HG03025 (cell line): ENCODE measurements around the gene USP50.
"Not testable (repeated sequence)": the region's sequence is repeated elsewhere in the genome, so short reads cannot be mapped to it uniquely, and the experiment has no call there.

Experiments
- ATAC-seq: cut with Tn5 transposase; IDR thresholded peaks from one replicate; pipeline ENCODE4 v1.9.1; 2021; ENCODE audit warnings: mild to moderate bottlenecking, moderate library complexity; ENCODE audit not compliant: unreplicated experiment, low FRiP score

Gene USP50

GRCh38 chr15:50506121-50506520 lies 40.3 kb downstream of the USP50 start:
- no peak for ATAC-seq

DNA sequence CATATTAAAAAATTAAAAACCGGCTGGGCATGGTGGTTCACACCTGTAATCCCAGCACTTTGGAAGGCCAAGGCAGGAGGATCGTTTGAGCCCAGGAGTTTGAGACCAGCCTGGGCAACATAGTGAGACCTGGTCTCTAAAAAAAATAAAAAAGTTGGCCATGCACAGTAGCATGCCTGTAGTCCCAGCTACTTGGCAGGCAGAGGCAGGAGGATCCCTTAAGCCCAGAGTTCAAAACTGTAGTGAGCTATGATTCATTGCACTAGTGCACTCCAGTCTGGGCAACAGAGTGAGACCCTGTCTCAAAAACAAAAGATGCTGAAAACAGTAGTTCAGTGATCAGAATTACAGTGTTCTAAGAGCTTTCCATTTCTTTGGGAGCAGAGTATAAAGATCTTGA lies 40.8 kb downstream of the USP50 start:
- not testable (repeated sequence) for ATAC-seq

- no peak for ATAC-seq
Measured at GRCh38 chr15:50503144-50503543, 43.3 kb downstream of the USP50 start.

DNA sequence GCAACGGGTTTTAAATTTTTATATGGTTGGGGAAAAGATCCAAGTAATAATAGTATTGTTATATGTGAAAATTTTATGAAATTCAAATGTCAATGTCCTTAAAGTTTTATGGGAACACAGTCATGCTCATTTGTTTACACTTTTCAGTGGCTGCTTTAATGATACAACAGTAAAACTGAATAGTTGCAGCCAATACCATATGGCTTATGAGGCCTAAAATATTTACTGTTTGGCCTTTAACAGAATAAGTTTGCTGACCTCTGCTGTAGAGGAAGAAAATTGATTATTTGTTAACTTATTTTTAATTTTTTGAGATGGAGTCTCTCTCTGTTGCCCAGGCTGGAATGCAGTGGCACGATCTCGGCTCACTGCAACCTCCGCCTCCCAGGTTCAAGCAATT lies 44.7 kb downstream of the USP50 start:
- no peak for ATAC-seq

GRCh38 chr15:50500352-50500751 lies 46.1 kb downstream of the USP50 start:
- ATAC-seq = no peak

DNA sequence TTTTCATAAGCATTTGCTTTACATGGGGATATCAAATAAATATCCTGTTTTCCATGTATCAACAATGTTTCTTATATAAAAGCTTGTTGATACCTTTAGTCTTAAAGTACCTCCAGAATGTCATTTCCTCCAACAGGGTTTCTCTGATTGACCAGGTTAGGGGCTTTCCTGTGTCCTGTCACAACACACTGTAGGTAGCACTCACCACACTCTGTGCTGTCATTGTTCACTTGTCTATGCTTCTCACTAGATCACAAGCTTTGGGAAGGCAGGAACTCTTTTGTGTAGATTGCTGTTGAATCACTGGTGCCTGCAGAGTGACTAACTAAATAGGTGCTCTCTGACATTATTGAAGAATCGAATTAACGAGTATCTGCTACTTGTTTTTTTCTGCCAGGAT lies 49.8 kb downstream of the USP50 start:
- ATAC-seq = no peak

DNA sequence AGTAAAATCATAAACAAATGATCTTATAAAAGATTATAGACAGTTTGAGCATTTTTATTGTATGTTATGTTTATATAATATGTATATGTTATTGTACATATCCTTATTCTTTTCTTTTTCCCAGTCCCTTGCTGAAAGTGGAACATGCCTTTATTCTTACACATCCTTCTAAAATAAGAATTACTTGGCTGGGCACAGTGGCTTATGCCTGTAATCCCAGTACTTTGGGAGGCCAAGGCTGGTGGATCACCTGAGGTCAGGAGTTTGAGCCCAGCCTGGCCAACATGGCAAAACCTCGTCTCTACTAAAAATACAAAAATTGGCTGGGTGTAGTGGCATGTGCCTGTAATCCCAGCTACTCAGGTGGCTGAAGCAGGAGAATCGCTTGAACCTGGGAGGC lies 51.9 kb downstream of the USP50 start:
- not testable (repeated sequence) for ATAC-seq

DNA sequence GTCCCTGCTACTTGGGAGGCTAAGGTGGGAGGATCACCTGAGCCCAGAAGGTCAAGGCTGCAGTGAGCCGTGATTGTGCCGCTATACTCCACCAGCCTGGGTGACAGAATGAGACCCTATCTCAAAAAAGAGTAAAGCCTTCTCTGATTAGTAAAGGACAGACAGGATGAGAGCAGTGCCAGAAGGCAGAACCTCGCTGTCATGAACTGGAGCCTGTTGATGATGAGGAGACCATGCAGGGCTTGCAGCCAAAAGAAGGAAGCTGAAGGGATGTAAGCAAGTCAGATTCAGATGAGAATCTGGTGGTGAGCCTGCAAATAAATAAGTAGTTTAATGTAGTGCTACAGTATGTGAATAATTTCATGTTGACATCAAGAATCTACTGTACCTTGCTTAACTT lies 52.8 kb downstream of the USP50 start:
- ATAC-seq = no peak

GRCh38 chr15:50487287-50487686 lies 59.2 kb downstream of the USP50 start:
- ATAC-seq = no peak

DNA sequence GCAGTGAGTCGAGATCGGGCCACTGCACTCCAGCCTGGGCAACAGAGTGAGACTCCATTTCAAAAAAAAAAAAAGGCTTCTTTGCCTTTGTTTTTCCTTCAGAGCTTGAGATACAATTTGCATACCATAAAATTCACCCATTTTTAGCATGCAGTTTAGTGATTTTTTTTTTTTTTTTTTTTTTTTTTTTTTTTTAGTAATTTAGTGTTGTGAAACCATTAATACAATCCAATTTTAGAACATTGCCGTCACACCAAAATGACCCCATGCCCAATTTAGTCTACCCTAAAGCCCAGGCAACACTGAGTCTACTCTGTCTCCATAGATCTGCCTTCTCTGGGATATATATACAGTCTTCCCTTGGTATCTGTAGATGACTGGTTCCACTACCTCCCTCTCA lies 61.1 kb downstream of the USP50 start:
- ATAC-seq = no peak

DNA sequence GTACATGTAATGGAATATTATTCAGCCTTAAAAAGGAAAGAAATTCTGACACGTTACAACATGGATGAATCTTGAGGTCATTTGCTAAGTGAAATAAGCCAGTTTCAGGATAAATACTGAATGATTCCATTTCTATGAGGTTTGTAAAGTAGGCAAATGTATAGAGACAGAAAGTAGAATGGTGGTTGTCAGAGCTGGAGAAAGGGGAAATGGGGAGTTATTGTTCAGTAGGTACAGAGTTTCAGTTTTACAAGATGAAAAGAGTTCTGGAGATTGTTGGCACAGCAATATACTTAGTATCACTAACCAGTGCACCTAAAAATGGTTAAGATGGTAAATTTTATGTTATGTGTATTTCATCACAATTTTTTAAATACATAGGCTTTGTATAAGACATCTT lies 61.7 kb downstream of the USP50 start:
- ATAC-seq = no peak

GRCh38 chr15:50476143-50476542 lies 70.3 kb downstream of the USP50 start:
- no peak for ATAC-seq

GRCh38 chr15:50471072-50471471 lies 75.4 kb downstream of the USP50 start:
- ATAC-seq = no peak

DNA sequence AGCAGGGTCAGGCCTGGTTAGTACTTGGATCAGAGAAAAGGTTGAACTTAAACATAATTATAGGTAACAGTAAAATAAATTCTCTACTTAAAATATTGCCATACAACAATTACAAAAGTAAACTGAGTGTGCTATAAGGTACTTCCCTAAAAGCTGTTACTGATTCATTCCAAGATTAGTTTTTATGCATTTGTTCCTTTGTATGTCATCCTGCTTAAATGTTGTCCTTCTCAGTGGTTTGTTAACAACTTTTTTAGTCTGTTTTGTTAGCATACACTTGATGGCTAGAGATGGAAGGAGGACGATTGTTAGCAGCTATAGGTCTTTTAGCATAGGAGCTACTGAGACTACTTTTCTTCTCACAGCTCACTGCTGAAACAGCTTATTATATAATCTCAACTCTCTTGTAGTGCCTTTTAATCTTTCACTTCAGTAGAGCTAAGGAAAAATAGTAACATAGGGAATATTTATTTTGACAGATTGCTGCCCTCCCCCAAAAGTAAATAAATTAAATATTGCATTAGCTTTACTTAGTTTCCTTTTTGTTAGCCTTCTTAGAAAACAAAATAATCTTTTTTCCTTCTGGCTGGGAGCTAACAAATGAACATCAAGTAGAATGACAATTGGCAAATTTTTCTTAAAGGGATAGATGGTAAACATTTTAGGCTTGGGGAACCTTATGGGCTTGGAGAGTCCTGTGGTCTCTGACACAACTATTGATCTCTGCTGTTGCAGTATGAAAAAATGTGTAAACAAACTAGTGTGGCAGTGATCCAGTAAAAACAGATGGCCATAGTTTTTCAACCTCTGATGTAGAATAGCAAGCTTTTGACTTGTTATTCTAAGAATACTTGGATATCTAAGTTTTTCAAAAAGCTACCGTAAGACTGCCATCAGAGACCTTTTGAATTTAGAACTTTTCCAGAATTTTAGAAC lies 82.8 kb downstream of the USP50 start:
- no peak for ATAC-seq

DNA sequence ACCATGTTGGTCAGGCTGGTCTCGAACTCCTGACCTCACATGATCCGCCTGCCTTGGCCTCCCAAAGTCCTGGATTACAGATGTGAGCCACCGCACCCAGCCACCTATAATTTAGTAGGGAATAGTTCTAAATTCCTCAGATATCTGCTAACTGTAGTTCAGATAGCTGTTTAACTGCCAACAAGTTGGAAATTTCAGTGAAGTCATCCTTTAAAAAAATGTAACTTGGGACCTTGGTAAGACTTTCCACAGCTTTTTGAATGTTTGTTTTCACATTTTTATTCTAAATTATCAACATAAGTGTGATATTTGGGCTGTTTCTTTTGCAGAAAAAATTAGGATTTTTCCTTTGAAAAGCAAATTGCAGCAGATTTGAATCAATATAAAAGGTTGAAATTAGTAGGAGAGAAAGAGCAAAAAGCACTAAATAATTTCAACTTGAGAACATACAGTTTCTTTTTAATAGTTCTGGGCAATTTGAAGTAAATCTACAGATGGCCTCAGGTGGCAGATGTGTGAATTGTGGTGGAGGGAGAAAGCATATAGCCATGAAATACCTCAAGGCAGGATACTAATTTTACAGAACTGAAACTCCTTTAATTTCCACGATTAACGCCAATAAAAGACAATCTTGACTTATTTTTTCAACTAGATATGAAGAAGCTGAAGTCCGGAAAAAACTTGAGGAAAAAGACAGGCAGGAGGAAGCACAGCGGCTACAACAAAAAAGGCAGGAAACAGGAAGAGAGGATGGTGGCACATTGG lies 87.9 kb downstream of the USP50 start:
- no peak for ATAC-seq

GRCh38 chr15:50452927-50453326 lies 93.5 kb downstream of the USP50 start:
- ATAC-seq = no peak
